GM19099 (cell line): ENCODE results near the gene GBX1.

Experiments
- POLR2A ChIP-seq: IDR thresholded peaks from 3 replicates; pipeline ENCODE4 v1.6.1; 2011; ENCODE audit warnings: low read depth; ENCODE audit not compliant: insufficient read length; ENCODE audit errors: extremely low read depth

The GBX1 gene

GRCh38 chr7:151168003-151168786, 701 bp upstream of the GBX1 start:
- no peak for TF ChIP-seq POLR2A

GRCh38 chr7:151166629-151167196, 781 bp downstream of the GBX1 start:
- TF ChIP-seq POLR2A, result no peak

- no peak for TF ChIP-seq POLR2A
These were observed 5.7 kb downstream of the GBX1 start for GRCh38 chr7:151161757-151162156.

GRCh38 chr7:151157645-151158329, 9.7 kb downstream of the GBX1 start:
- TF ChIP-seq POLR2A, result no peak

- no peak for TF ChIP-seq POLR2A
These were observed 14.6 kb downstream of the GBX1 start for GRCh38 chr7:151152643-151153513.

GRCh38 chr7:151150388-151150787, 17.1 kb downstream of the GBX1 start:
- no peak for TF ChIP-seq POLR2A

- no peak for TF ChIP-seq POLR2A
These were observed 18.9 kb downstream of the GBX1 start for GRCh38 chr7:151148319-151149259.

GRCh38 chr7:151146761-151147160, 20.7 kb downstream of the GBX1 start:
- TF ChIP-seq POLR2A, result no peak

- TF ChIP-seq POLR2A, result no peak
These were observed 23.1 kb downstream of the GBX1 start for GRCh38 chr7:151144387-151144786.

- no peak for TF ChIP-seq POLR2A
These were observed 24.1 kb downstream of the GBX1 start for GRCh38 chr7:151143261-151144015.

GRCh38 chr7:151142686-151143040, 24.8 kb downstream of the GBX1 start:
- TF ChIP-seq POLR2A, result no peak

- TF ChIP-seq POLR2A, result no peak
These were observed 25.4 kb downstream of the GBX1 start for GRCh38 chr7:151141855-151142685.
